Left cardiac atrium (tissue), 4 donors: Measurements from ENCODE around the gene FAM53A. TPM values are rescaled to one million over a fixed set of nuclear protein-coding genes. Genes with fewer than 3 reads are reported as not detected.
A peak's percentile ranks its signal among the peaks of the same experiment; 100 is the strongest.
"Not testable (repeated sequence)": the region's sequence is repeated elsewhere in the genome, so short reads cannot be mapped to it uniquely, and the experiment has no call there.

ENCODE experiments used
- ATAC-seq, 2 donors: fragments of 200-7000 bp; cut with Tn5 transposase; one replicate each; pipeline ENCODE4 v1.9.1; 2020; ENCODE audit warnings: mild to moderate bottlenecking in 2 of 2, moderate library complexity in 2 of 2
- DNase-seq: peaks from one replicate; pipeline ENCODE4 v3.0.0-alpha.2; 2020
- intact Hi-C, 2 donors: fragments of 100-400 bp; cut with DNase I; formaldehyde crosslinking; loops; one replicate each; pipeline versions ENCODE4 v1.14.1 to v1.15.1; 2022 to 2023
- total RNA-seq, 2 donors: library from RNA; stranded (reverse); fragmentation: NEBNext Ultra II Directional; extraction: Animal tissue kit (Norgen Biotek cat#: 25700); gene quantifications; one replicate each; pipeline ENCODE4 v1.2.1, GENCODE V29; 2021
- donor health status: DM: no; HTN: yes; CAD: no.
- donor health status: DM: no; HTN: yes; CAD: no; lungs with severe emphysema.
- donor health status: DM: yes; HTN: yes; CAD: no.
- donor health status: Dilated cardiomyopathy.

The FAM53A gene
- total RNA-seq, 2 donors from 2014 or later, result 1.3 to 1.6 TPM

- no peak for ATAC-seq
- intact Hi-C loops, result no loop called here
- DNase-seq, result no peak
Observed at GRCh38 chr4:1647432-1647831, 36.7 kb downstream of the FAM53A start.

DNA sequence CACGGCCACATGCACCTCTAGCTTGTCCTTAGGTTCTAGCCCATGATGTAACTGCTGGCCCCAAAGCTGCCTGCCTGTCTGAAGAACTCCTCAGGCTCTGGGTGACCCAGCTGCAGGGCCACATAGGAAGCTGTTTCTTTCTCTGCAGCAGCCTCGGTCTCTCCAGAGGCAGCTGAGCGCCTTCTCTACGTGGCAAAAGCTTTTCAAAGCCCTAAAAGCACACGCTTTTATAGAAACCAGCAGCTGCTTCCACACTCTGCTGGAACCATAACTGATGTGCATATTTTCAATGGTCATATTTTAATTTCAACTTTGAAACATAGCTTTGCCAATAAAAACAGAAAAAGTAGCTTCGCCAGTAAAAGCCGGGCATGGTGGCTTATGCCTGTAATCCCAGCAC, 37.4 kb downstream of the FAM53A start:
- DNase-seq, result no peak
- intact Hi-C loops, result no loop called here
- ATAC-seq, result no peak

GRCh38 chr4:1644891-1645657, 39.0 kb downstream of the FAM53A start:
- peak; percentile 94 to 96 for ATAC-seq
- intact Hi-C loops, result no loop called here
- DNase-seq, result peak; percentile 56

DNA sequence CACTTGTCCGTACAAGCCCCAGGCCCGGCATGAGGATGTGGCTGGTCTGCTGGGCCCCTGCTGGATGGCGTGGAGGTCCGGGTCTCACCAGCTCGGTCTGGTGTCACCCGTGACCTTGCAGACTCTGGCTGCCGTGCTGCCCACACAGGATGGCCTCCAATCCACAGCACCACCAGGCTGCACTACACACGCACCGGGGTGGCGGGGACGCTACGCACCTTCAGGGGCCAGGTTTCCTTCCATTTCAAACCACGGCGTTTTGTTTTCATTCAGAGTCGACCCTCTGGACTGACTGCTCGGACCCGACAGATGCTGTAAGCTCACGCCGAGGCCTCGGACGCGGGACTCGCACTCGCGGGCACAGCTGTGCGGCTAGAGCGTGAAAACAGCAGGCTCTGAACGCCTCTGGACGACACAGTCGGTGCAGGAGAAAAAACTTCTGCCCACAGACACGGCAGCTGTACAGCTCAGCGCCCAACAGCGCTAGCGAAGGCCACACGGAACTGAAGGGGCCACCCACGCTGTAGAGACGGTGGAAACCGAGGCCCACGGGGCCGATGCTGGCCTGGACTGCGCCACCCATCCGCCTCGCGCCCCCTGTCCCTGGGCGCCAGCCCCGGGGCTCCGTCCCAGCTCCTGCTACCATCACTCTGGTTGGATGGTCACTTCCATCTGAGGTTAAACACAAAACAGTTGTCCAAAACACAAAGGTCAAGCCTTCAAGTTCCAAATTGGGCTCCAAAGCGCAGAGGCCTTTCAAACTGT, 40.0 kb downstream of the FAM53A start:
- intact Hi-C loops, result no loop called here
- DNase-seq (no peak), ATAC-seq (no peak)

DNA sequence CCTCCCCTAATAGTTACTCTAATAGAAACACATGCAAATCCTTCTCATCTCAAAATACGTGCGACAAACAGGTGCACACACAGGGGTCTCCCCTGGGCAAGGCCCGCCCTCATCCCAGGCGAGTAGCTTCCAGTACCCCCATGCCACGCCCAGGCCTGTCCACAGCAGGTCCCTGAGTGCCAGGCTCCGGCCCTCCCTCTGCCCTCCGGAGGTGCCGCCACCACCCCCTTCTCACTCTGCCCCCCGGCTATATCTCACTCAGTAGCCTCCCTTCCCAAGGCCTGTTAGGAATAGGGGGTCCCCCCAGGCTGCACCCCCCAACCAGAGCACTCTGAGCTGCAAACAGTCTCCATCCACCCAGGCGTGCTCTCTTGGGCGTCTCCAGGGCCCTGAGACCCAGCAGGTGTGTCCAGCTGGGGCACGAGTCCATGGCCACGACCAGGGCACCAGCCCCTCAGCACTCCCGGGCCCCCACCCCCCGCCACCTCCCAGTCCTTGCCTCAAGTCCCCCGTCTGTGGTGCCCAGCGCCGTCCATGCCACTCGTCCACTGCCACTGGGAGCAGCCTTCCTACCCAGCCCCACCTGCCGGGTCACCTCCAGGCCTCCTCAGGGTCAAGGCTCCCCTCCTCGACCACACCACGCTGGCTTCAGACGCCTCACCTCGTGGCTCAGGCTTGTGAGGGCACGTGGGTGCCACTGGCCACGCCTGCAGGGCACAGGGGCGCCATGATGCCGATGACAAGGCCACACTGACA, 41.7 kb downstream of the FAM53A start:
- DNase-seq (no peak), ATAC-seq (no peak)

DNA sequence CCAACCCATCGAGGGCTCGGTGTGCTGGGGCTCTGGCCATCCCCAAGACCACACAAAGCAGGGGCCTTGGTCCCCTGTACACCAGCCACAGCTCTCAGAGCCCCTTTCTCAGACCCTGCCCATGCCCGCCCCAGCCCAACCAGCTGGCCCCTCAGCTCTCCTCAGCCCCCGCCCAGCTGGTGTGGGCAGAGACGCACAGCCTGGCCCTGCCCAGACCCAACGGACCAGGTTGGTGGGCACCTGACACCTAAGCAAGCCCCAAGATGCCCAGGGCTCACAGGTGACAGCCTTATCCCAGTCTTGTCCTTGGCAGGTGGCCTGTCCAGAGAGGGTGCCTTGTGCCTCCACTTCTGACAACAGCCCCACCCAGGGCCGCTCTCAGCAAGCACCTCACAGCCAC, 42.4 kb downstream of the FAM53A start:
- DNase-seq, result no peak
- intact Hi-C loops, result no loop called here
- ATAC-seq, result no peak

More for the DNA sequence above, 41.7 kb downstream of the FAM53A start:
- intact Hi-C loops, result no loop called here

DNA sequence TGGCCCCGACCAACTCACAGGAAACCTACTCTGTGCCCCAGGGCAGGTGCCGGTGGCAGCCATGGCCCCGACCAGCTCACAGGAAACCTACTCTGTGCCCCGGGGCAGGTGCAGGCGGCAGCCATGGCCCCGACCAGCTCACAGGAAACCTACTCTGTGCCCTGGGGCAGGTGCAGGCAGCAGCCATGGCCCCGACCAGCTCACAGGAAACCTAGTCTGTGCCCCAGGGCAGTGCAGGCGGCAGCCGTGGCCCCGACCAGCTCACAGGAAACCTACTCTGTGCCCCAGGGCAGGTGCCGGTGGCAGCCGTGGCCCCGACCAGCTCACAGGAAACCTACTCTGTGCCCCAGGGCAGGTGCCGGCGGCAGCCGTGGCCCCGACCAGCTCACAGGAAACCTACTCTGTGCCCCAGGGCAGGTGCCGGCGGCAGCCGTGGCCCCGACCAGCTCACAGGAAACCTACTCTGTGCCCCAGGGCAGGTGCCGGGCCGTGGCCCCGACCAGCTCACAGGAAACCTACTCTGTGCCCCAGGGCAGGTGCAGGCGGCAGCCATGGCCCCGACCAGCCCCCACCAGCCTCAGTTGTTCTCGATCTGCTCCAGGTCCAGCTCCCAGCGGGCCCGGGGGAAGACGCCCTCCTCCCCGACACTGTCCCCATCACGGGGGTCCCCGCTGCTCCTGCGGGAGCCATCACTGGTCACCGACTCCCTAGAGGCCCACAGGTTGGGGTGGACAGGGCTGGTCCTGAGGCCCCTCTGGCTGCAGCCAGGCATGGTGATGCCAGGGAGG, 43.2 kb downstream of the FAM53A start:
- DNase-seq, intact Hi-C loops: not testable (repeated sequence)

GRCh38 chr4:1640190-1640589, 43.9 kb downstream of the FAM53A start:
- intact Hi-C loops, result no loop called here
- no peak for ATAC-seq
- no peak for DNase-seq

More for the DNA sequence above, 43.2 kb downstream of the FAM53A start:
- ATAC-seq, result not testable (repeated sequence)

DNA sequence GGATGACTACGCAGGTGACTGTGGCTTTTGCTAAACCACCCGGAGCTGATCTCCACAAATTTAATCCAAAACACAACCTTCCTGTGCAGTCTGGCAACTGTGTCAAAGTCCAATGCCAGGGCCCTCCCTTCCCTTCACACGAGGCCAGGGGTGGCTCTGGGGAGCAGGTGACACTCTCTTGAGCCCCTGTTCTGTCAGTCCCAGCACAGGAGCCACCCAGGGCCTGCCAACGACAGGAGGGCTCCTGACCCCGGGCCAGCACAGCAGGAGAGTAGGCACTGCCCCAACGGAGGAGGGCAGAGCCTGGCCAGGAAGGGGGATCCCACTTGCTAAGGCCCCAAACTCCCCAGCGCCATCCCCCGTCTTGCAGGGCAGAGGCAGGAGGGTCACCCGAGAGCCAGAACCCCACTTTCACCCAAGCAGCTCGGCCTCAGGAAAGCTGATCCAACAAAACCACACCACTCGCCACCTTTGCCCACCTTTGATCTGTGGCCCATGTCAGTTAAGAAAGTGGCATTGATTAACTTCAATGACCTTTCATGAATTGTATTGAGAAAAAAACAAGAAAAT, 44.7 kb downstream of the FAM53A start:
- ATAC-seq (no peak), DNase-seq (no peak)
- intact Hi-C loops, result no loop called here

GRCh38 chr4:1638873-1639272, 45.2 kb downstream of the FAM53A start:
- intact Hi-C loops, result no loop called here
- DNase-seq, result no peak
- ATAC-seq, result no peak

GRCh38 chr4:1638272-1638598, 45.9 kb downstream of the FAM53A start:
- no peak for ATAC-seq
- no peak for DNase-seq
- intact Hi-C loops, result no loop called here

DNA sequence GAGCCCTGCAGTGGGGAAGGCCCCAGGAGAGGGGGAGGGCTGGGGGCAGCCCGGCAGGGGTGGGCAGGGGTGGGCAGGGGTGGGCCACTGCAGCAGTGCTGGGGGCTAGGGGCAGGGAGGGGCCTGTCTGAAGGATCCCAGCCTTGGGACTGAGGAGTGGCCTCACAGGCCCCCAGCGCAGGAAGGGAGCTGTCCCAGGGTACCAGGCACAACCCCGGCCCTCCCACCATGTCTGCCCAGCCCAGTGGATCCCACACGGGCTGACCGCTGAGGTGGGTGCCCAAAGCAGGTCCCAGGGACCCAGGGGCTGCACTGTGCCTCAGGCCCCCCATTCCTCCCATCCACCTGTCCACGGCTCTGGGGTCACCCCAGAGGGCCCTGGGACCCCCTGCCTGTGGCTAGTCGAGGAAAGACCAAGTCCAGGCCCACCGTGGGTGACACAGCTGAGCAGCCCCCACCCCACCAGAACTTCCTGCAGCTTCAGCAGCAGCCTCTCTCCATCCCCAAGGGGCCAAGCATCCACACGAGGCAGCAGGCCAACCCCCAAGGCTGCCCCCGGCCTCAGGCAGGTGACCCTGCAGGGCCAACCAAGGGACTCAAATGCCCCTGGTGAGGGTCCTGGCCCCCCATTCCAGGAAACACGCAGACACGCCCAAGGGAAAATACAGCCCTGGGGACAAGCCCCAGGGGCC, 46.4 kb downstream of the FAM53A start:
- DNase-seq (no peak), ATAC-seq (no peak)
- intact Hi-C loops, result no loop called here

GRCh38 chr4:1636490-1637211, 47.5 kb downstream of the FAM53A start:
- intact Hi-C loops, result no loop called here
- no peak for ATAC-seq
- DNase-seq, result no peak

GRCh38 chr4:1635464-1635863, 48.6 kb downstream of the FAM53A start:
- intact Hi-C loops, result no loop called here
- ATAC-seq (no peak), DNase-seq (no peak)

GRCh38 chr4:1633993-1634392, 50.1 kb downstream of the FAM53A start:
- ATAC-seq (no peak), DNase-seq (no peak)
- intact Hi-C loops, result no loop called here

DNA sequence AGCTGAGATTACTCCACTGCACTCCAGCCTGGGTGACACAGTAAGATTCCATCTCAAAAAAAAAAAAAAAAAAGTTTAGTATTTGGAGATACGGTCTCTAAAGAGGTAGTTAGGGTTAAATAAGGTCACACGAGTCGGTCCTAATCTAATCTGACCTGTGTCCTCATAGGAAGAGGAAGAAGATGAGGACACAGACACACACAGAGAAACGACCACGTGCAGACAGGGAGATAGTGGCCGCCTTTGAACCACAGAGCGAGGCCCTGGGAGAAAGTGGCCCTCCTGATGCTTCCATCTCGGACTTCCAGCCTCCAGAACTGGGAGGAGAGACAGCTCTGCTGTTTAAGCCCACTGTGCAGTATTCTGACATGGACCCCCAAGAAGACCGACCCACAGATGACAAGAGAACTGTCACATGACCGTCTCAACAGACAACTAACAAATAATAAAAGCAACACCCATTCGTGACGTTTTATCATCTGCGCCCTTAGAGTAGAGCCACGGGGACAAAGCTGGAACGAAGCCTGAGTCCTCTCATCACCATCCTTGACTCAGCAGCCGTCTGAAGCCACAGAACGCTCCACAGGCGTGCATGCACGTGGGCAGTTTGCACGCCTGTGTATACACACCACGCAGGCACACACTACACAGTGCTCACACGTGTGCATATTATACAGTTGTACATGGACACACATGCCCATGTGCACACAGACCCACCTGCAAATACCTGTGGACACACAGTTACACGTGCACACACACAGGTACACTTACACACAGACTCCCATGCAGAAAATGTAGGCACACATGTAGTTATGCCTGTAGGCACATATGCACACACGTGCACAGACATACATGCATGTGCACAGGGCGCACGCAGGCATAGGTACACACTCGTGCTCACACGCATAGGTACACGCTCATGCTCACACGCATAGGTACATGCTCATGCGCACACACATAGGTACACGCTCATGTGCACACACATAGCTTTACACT, 51.7 kb downstream of the FAM53A start:
- no peak for ATAC-seq
- intact Hi-C loops, result no loop called here
- DNase-seq, result no peak

DNA sequence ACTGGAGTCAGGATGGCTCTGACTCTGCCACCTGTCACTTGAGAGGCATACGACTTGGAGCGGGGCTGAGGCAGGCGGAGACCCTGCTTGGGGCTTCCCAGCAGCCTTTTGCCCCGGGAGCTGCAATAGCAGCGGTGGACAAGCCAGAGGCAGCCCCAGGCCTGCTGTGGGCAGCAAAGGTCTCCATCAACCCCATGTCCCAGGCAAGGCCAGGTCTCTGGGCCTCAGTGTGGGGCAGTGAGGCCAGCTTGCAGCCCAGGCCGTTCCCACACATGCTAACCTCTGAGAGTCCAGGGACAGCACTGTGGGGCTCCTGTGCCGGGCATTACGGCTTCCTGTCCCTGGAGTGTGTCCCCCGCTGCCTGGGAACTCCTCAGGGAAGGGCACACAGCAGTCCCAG, 53.0 kb downstream of the FAM53A start:
- ATAC-seq (no peak), DNase-seq (no peak)
- intact Hi-C loops, result no loop called here
